Dedifferentiated amniotic fluid mesenchymal stem cell (primary cell): Measurements from ENCODE around the gene AGO1.
"Not testable (repeated sequence)": the region's sequence is repeated elsewhere in the genome, so short reads cannot be mapped to it uniquely, and the experiment has no call there.

Experiments
- DNase-seq: peaks from one replicate; pipeline ENCODE4 v3.0.0-alpha.2; 2016; ENCODE audit errors: extremely low spot score

The AGO1 gene

GRCh38 chr1:35869245-35869950 lies 13.6 kb upstream of the AGO1 start:
- not testable (repeated sequence) for DNase-seq

- DNase-seq: no peak
These were observed 12.2 kb upstream of the AGO1 start for GRCh38 chr1:35870651-35871309.

GRCh38 chr1:35873243-35873750 lies 9.7 kb upstream of the AGO1 start:
- DNase-seq: no peak

- not testable (repeated sequence) for DNase-seq
These were observed 8.9 kb upstream of the AGO1 start for GRCh38 chr1:35874115-35874514.

GRCh38 chr1:35876988-35877387 lies 6.0 kb upstream of the AGO1 start:
- DNase-seq: no peak

- DNase-seq: no peak
These were observed 1.1 kb upstream of the AGO1 start for GRCh38 chr1:35881850-35882273.

- no peak for DNase-seq
These were observed 444 bp upstream of the AGO1 start for GRCh38 chr1:35882586-35882944.

GRCh38 chr1:35883635-35884101 lies 659 bp downstream of the AGO1 start:
- DNase-seq: no peak

GRCh38 chr1:35884934-35885333 lies 1.9 kb downstream of the AGO1 start:
- no peak for DNase-seq

- no peak for DNase-seq
These were observed 3.1 kb downstream of the AGO1 start for GRCh38 chr1:35885961-35886558.

GRCh38 chr1:35886577-35887431 lies 3.8 kb downstream of the AGO1 start:
- DNase-seq: no peak

- DNase-seq: no peak
These were observed 4.5 kb downstream of the AGO1 start for GRCh38 chr1:35887508-35887907.

- DNase-seq: no peak
These were observed 5.2 kb downstream of the AGO1 start for GRCh38 chr1:35888255-35888654.

GRCh38 chr1:35888981-35889380 lies 6.0 kb downstream of the AGO1 start:
- not testable (repeated sequence) for DNase-seq

GRCh38 chr1:35893051-35893879 lies 10.3 kb downstream of the AGO1 start:
- no peak for DNase-seq

GRCh38 chr1:35894183-35894582 lies 11.2 kb downstream of the AGO1 start:
- DNase-seq: no peak

- DNase-seq: no peak
These were observed 11.6 kb downstream of the AGO1 start for GRCh38 chr1:35894656-35895055.

GRCh38 chr1:35899941-35900340 lies 16.9 kb downstream of the AGO1 start:
- DNase-seq: no peak

- no peak for DNase-seq
These were observed 18.2 kb downstream of the AGO1 start for GRCh38 chr1:35901235-35901634.

- DNase-seq: no peak
These were observed 19.7 kb downstream of the AGO1 start for GRCh38 chr1:35902671-35903070.

- no peak for DNase-seq
These were observed 31.7 kb downstream of the AGO1 start for GRCh38 chr1:35914717-35915116.
